Fibroblast of lung (primary cell): ENCODE results near the gene NHSL1.

Source experiments
- CTCF ChIP-seq, 2 donors: IDR thresholded peaks in 1 of 2; conservative IDR thresholded peaks in 1 of 2; 1 replicate in 1 of 2; 2 replicates in 1 of 2; pipeline ENCODE4 v1.5.1; 2011 to 2012; ENCODE audit warnings: low read length in 2 of 2, control low read depth in 1 of 2, inconsistent platforms in 1 of 2, low read depth in 1 of 2, mild to moderate bottlenecking in 1 of 2
- EZH2 ChIP-seq: IDR thresholded peaks from 2 replicates; pipeline ENCODE4 v1.5.1; 2012; ENCODE audit warnings: low read length, control low read depth, mild to moderate bottlenecking; ENCODE audit errors: missing control alignments

DNA sequence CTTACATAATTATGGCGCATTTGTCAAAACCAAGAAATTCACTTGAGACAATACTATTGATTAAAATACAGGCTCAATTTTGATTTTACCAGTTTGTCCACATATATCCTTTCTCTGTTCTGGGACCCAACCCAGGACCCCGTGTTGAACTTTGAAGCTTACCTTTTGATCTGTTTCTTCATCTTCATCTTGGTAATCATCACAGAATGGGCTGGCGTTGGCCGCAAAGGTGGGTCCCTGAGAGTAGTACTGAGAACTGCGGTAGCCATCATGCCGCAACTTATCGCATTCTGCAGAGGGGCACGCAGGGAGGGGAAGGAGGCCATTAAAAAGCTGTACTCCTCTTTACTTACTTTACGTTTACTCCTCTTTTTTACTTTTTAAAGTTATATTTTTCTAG, 26.1 kb downstream of the NHSL1 start:
- TF ChIP-seq CTCF (conservative IDR thresholded peaks at IDR 0.05 in 1 of 2, IDR thresholded peaks at IDR 0.05 in 1 of 2; ENCODE audit: low read depth in 1 of 2, low read length in 2 of 2): no peak
- no peak for TF ChIP-seq EZH2
